ENCODE data around the gene NGB.

The NGB gene

DNA sequence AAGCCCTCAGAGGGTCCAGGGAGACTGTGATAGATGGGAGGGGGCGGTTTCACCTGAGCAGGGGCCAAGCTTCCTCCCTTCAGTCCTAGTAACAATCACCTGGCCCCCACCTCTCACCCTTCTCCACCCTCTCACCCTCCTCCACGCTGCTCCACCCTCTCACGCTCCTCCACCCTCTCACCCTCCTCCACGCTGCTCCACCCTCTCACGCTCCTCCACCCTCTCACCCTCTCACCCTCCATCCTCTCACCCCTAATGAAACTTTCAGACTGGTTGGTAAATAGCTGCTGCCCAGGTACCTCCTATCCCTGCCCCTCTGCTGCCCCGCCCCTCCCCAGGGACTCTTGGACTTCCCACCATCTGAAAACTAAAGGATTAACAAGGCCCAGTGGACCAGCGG is 34.2 kb downstream of the NGB start:
- no peak for DNase-seq (ENCODE audit: low read depth in 2 of 2)

DNA sequence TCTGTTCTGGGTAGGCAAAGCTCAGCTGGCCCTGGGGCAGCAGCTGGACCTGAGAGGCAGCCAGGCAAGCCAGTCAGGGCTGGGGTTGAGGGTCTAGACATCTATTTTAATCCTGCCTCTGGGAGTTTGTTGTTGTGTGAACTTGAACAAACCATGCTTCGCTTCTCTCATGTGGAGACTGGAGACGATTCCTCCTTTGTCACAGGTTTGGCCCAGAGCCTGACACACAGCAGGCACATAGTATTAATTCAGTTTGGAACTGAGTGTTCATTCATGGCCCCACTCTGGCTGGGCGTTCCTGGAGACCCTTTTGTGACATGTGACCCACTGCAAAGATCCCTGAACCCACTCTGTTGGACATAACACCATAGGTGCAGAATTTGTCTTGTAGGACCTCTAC is 39.3 kb downstream of the NGB start:
- DNase-seq (ENCODE audit: low read depth in 2 of 2): no peak

DNA sequence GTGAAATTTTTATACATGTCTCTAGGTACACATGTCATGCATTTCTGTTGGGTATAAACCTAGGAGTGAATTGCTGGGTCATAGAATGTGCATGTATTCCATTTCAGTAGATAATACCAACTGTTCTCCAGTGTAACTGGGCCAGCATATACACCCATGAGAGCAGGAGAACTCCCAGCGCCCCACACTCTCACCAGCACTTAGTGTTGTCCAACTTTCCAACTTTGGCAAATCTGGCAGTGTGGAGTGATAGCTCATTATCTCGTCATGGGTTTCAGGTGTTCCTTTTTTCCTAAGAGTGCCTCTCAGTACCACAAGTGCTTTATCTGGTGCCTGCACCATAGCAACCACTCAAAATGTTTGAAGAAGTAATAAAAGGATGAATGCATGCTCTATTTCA is 40.1 kb downstream of the NGB start:
- DNase-seq (ENCODE audit: low read depth in 2 of 2): no peak

DNA sequence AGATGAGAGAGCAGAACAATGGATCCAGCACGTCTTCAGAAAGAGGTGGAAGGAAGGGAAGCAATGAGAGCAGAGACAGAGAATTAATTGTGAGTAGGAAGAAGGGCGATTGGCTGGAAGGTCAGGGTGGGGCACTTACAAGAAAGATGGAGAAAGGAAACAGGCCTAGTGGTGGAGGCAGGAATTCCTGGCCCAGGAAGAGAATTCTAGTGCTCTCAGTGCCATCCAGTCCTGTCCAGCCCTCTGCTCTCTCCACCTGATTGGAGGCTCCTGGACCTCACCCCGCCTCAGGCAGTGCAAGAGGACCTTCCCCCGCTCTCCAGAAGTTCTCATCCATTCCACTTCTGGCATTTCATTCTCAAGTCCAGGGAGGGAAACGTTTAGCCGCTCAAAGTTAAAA is 43.0 kb downstream of the NGB start:
- no peak for DNase-seq (ENCODE audit: low read depth in 2 of 2)

DNA sequence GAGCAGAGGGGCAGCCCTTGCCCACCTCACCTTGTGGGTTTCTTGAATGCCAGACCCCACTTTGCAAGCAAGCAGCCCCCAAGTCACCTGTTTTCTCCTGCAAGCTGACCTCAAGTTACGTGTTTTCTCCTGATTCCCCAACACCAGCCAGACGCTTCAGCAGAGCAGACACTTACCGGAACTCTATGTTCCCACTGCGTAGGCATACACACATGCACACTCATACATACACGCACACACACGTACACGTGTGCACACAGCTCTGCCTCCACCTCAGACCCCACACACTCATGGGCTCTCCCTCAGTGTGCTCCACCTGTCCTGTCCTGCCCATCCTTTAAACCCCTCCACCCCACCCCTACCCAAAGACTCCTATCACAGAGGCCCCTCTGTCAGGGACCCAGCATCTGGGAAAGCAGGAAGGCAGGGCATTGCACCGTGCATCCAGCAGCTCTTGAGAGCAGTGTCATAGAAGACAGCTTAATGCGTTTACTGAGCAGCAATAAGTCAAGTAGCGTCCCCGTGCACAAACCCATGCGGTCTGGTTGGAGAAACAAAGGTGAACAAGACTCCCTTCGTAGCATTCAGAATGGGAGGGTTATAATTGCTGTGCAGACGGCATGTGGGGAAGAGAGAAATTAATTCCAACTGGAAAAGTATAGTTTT is 45.0 kb downstream of the NGB start:
- no peak for DNase-seq (ENCODE audit: low read depth in 2 of 2)

DNA sequence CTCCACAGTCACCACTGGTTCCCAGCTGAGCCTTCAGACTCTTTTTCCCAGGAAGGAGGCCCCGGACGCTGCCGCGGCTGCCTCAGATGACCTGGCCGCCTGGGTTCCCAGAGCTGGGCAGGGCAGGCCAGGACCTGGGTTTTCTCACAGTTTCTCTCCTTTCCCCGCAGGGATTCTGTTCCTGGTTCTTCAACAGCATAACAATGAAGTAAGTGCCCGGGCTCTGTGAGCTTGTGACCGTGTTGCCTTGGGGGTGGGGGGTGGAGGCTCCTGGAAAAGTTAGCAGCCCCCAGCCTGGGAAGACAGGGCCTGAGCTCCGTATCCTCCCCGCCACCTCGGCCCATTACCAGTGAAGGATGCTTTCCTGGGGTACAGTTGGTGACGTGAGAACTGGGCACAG is 45.8 kb downstream of the NGB start:
- DNase-seq (ENCODE audit: low read depth in 2 of 2): no peak

DNA sequence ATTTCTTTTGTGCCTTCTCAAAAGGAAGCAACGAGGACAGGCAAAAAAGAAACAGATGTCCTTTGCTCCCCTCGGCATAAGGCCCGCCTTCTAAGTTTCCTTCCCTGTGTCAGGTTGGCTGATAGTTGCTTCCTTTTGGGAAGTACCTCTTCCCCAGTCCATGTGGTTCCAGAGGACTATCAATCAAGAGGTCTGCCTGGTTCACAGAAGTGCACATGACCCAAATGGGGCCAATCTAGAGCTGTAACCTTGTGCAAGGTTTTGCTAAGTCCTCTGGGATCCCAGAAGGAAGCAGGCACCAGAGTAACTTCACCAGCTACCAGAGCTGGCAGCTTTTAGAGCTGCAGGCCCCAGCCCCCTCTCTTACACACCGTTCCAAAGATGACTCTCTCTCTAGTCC is 46.8 kb downstream of the NGB start:
- no peak for DNase-seq (ENCODE audit: low read depth in 2 of 2)

DNA sequence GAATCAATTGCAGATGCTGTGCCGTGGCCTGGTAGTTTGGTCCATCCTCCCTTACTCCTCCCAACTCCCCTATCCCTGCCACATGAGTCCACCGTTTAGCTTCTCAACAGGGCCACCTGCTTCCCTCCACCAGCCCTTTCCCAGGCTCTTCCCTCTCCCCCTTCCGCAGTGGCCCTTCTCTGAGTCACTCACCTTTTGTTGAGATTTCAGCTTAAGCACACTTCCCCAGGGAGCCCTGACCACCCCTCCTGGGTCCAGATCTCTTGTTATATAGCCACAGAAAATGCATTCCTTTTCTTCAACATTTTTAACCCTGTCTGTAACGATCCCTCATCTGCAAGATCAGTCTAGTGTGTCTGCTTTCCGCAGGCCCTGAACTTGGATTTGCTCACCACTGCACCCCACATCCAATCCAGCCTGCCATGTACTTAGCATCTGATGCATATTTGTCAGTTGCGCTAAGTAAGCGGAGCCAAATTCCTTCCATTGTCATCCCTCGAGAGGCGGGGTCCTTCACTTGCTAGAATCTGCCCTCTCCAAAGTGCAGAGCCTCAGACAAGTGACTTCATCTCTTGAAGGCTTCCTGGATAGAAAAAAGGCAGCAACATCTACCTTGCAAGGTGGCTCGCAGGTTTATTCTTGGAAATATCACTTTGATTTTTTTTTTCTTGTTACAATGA is 48.3 kb downstream of the NGB start:
- no peak for DNase-seq (ENCODE audit: low read depth in 2 of 2)

DNA sequence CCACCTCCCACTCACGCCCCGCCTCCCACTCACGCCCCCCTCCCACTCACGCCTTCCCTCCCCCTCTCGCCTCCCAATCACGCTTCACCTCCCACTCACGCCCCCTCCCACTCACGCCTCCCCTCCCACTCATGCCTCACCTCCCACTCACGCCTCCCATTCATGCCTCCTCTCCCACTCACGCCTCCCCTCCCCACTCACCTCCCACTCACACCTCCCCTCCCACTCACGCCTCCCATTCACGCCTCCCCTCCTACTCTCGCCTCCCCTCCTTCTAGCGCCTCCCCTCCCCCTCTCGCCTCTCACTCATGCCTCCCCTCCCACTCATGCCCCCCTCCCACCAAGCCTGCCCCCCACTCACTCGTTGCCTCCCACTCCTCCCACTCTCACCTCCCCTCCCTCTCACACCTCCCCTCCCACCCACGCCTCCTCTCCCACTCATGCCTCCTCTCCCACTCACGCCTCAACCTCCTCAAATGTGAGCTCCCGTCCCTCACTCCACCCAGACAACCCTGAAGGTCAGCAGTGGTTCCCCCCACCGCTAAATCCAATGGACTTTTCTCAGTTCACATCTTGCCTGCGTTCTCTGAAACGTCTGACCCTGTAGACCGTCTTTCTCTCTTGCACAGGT is 49.6 kb downstream of the NGB start:
- DNase-seq (ENCODE audit: low read depth in 2 of 2): no peak

DNA sequence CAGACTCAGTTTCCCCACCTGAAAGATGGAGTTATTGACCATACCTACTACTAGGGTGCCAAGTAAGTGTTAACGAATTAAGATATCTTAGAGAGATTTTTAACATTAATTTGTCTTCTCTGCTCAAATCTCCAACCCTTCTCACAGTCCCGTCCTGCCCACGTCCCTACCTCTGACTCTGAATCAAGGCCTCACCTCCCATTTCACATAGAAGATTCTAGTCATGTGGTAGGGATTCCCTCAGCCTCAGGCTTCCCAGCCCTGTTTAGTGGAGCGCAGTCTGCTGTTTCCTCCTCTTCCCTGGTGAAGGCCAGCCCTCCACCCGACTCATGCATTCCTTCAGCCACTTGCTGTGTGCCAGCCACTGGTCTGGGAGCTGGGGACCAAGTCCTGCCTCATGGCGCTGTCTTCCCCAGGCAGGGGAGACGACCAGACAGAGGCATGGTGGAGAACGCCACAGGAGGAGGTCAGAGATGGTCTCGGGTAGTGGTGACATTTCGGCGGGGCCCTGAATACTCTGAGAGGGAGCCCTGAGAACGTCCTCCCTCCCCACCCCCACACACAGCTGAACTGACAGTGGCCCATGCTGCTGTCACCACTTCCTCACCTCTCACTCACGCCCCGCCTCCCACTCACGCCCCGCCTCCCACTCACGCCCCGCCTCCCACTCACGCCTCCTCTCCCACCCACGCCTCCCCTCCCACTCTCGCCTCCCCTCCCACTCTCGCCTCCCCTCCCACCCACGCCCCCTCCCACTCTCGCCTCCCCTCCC is 50.6 kb downstream of the NGB start:
- no peak for DNase-seq (ENCODE audit: low read depth in 2 of 2)

DNA sequence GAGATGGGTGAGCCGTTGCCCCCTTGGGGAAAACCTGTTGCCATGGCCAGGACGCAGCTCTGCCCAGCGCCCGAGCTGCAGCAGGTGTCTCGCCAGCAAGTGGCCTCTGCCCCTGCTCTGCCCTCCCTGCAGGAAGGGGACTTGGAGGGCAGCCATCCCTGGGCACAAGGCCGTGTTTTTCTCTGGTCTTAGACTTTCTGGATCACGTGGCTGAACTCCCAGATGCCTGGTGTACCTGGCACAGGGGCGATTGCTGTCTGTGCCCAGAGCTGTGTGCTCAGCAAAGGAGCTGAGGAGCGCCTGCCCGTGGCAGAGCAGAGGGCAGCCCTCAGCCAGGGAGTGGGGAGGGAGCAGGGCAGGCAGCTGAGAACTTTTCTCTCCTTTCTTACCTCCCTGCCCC is 51.4 kb downstream of the NGB start:
- no peak for DNase-seq (ENCODE audit: low read depth in 2 of 2)

DNA sequence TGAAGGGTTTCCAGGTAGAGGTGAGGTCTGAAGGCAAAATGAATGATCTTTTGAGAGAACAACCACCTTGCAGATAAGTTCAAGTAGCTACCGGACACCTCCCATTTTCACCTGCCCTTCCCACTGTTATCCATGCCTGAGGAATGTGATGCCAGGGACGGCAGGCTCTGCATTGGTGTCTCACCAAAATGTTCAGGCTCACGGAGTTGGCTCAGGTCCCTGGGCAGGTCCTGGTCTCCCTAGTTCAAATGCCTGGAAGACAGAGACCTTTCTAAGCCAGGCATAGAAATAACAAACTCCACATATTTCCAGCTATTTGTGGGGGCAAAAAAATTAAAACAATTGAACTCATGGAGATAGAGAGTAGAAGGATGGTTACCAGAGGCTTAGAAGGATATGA is 53.5 kb downstream of the NGB start:
- no peak for DNase-seq (ENCODE audit: low read depth in 2 of 2)
